NCI-H460 (cell line): Measurements from ENCODE around the gene TSPYL2. TPM values are rescaled to one million over a fixed set of nuclear protein-coding genes. Genes with fewer than 3 reads are reported as not detected.

Source experiments
- DNase-seq: peaks from one replicate; pipeline ENCODE4 v3.0.0-alpha.2; 2016; ENCODE audit warnings: low read depth; ENCODE audit errors: extremely low read depth
- polyA plus RNA-seq: library from polyadenylated mRNA; depleted of rRNA; stranded (reverse); fragments of >200 nt; gene quantifications from 2 replicates; pipeline ENCODE4 v1.2.3, GENCODE V29; 2014; cell fraction: nucleus; rRNA removed
- total RNA-seq: library from RNA; depleted of rRNA; stranded (reverse); fragments of >200 nt; shearing (Covaris generic); gene quantifications from 2 replicates; pipeline ENCODE4 v1.2.3, GENCODE V29; 2014; rRNA removed

Gene TSPYL2
- total RNA-seq, result 9.9 and 10.4 TPM in 2 replicates
- polyA plus RNA-seq, result 31.8 and 32.2 TPM in 2 replicates

DNA sequence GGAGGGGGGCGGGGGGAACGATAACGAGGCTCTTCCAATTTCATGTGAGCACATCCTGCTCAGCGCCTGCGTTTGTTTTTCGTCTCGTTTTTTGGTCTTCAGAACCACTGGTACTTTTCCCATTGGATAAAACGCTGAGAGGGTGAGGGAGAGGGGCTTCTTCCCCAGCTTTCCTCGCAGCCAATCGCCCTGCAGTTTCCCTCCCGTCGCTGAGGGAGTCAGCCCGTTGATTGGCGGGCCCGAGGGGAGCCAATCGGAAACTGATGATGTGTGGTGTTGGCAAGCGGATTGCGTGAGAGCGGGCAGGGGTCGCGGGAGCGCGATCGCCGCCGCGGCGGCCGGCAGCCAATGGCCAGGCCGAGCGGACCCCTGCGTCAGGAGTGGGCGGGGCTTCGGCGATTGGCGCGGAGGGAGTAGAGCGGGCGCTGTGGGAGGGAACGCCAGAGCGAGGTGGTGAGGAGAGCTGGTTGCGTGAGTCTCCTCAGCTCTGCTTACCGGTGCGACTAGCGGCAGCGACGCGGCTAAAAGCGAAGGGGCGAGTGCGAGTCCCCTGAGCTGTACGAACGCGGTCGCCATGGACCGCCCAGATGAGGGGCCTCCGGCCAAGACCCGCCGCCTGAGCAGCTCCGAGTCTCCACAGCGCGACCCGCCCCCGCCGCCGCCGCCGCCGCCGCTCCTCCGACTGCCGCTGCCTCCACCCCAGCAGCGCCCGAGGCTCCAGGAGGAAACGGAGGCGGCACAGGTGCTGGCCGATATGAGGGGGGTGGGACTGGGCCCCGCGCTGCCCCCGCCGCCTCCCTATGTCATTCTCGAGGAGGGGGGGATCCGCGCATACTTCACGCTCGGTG lies at the start of gene TSPYL2:
Gene TSPYL2, plus strand, starts transcription at position 443 of the 848 bp plus-strand sequence. Its CDS starts 132 bp downstream, at position 575.
- peak; percentile 95 for DNase-seq

DNA sequence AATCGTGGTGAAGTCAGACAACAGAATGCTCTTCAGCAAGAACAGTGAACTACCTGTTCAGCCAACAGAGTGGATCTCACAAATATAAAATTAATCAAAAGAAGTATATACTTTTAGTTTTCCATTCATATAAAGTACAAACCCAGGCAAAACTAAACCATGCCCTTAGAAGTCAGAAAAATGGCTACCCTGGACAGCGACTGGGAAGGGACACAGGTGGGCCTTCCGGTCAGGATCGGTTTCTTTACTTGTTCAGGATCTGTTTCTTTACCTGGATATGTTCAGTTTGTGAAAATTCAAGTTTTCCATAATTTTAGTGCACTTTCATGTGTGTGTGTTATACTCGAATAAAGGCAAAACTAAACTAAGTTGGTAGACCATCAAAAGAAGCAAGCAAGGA lies 46.0 kb upstream of the TSPYL2 start:
- DNase-seq, result no peak

DNA sequence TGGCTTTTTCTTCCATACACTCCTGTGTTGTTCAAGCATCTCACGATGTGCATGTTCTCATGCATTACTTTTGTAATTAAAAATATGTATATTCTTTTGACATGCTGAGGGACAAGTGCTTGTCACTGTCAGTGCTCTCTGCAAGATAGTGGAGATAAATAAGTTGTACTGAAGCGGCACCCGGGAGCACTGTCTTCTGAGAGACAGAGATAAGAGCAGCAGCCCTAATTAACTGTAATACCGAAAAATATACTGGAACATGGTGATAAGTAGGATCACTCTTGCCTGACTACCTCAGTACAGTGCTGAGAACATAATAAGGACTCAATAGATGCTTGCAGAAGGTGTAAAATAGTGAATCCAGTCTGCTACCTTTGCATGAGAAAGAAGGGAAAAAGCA lies 42.9 kb upstream of the TSPYL2 start:
- no peak for DNase-seq

DNA sequence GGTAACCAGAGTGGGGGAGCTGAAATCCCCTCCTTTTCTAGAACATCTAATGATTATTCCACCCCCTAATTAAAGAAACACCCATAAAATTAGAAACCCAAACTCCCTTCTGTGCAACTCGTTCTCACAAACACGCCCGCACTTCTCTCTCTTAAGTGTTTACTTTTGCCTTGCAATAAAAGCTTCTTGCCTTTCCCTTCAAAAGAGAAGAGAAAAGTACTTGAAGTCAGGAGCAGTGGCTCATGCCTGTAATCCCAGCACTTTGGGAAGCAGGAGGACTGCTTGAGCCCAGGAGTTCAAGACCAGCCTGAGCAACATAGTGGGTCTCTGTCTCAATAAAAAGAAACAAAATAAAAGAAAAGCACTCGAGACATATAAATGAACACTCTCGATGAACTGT lies 37.2 kb upstream of the TSPYL2 start:
- no peak for DNase-seq

DNA sequence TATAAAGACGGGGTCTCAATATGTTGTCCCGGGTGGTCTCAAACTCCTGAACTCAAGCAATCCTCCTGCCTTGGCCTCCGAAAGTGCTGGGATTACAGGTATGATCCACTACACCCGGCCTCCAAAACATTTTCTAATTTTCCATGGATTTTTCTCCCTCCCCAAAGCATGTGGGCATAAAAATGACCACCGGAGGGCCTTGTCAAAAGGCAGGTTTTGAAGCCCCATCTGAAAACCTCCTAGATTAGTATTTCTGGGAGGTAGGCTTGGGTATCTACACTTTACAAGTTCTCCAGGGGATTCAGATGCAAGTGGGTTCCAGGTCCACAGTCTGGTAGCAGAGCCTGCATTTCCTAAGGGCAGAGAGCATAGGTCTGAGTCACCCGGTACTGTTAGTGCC lies 34.9 kb upstream of the TSPYL2 start:
- no peak for DNase-seq

DNA sequence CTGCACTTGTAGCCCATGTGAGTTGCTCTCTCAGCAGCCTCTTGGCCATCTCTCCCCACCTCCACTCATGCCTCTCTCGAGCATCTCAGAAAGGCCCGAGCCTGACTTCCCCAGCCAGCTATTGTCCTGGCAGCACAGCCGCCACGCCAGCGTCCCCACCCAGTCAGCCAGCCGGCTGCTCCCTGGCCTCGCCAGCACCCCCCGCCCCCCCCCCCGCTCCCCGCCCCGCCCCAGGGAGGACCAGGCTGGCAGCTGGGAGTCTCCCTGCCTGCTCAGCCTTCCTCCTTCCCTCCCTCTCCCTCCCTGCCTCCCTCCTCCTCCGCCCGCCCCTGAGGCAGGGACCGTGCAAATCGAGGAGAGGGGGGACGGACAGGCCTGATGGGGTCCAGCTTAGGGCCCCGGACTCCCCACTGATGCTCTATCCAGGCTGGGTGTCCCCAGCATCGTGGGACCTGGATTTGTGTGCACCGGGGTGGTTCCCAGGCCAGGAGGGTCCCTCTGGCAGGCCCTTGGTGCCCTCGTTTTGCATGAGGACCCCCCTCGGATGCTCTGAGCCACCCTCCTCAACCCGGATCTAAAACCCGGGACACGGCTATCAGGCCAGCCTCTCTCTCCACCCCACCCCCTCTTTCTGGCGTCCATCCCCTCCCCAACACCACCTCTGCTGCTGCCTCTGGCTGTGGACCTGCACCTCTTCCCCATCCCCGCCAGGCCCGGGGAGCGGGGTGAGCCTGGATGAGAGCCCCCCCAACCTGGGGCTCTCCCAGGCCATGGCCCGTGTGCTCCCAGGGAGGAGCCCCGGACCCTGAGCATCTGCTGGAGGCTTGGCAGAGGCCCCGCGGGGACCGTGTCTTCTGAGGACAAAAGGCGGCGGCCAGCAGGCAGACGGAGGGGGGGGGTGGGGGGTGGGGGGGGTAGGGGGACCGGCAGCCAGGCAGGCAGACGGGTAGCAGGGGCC lies 33.7 kb upstream of the TSPYL2 start, which contains the start of gene GPR173:
Gene GPR173, plus strand, starts transcription at position 621 of the 958 bp plus-strand sequence. CDS start 27,833 bp downstream, outside the sequence.
- no peak for DNase-seq

DNA sequence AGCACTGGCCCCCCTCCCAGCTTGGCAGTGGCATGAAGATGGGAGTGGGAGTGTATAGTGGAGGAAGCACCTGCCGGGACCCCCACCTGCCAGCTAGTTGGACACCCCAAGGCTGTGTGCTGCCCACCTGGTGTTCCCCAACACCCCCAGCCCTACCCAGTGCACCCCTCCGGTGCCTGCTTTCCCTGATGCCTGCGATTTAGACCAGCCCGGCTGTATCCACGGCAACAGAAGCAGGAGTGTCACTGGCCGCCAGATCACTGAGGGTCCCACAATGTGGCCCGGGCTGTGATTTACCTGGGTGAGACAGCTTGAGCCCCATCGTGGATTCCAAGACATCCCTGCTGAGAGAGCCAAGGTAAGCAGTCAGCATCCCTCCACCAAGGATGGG lies 33.0 kb upstream of the TSPYL2 start:
- no peak for DNase-seq

DNA sequence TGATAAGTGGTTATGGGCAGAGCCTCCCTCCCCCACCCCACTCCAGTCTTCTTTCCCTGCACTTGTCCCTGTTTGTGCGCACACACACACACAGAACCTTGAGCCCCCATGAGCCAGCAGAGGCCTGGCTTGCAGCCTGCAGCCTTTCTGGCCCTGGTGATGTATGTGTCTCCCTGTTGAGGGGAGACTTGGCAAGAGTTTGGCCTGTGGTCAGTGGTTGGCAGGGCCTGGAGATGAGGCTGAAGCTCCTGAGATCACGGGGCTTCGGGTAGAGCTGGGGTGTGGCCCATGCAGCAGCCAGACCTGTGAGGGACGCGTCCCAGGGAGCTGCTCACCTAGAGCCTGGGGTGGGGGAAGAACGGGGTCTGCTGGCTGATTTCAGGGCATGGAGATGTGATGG lies 31.3 kb upstream of the TSPYL2 start:
- no peak for DNase-seq

DNA sequence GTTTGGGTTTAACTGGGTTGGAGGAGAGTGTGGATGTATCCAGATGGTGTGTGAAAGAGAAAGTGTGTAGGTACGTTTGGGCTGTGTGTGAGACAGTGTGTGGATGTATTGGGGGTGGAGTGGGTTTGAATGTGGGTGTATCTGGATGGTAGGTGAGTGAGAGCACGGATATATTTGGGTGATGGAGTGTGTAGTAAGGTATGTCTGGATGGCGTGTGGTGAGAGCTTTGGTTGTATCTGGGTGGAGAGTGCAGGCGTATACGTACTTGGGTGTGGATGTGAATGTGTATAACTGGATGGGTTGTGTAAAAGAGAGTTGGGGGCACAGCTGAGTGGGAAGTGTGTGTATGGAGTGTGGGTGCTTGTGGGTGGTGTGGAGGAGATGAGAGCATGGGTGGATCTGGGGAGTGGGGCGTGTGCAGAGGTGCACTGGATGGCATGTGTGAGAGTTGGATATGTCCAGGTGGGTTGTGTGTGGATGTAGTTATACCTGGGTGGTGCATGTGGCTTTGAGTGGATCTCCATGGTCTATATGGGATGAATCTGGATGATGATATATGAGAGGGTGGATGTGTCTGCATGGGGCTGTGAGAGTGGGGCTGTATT lies 26.8 kb upstream of the TSPYL2 start:
- no peak for DNase-seq

DNA sequence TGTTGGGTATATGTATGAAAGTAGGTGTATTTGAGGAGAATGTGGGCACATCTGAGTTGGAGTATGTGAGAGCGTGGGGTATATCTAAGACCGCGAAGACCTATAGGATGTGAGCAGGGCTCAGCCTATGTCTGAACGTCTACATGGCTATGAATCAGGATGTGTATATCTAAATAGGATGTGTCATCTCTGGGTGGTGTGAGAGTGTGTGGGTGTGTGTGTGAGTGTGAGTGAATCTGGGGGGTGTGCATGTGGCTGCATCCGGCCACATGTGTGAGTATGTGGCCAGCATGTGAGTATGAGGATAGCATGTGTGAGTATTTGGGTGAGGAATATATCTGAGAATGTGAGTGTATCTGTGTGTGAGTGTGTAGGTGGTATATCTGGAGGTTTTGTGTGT lies 25.9 kb upstream of the TSPYL2 start:
- no peak for DNase-seq

DNA sequence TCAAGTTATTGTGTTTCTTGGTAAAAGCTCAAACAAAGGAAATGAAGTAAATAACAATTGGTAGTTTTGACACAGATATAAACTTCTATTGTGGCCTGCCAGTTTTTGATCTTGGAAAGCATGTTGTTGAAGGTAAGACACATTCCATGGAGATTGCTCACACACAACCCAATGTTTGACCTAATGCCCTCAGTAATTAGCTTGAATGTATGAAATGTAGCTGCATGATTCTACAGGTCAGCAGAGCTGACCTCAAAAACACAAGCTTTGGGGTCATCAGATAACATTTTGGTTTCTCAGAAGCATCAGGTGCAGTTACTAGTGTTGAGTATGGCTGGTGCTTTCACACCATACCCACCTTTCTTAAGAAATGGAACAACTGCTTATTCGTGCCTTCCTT lies 17.1 kb upstream of the TSPYL2 start:
- no peak for DNase-seq

DNA sequence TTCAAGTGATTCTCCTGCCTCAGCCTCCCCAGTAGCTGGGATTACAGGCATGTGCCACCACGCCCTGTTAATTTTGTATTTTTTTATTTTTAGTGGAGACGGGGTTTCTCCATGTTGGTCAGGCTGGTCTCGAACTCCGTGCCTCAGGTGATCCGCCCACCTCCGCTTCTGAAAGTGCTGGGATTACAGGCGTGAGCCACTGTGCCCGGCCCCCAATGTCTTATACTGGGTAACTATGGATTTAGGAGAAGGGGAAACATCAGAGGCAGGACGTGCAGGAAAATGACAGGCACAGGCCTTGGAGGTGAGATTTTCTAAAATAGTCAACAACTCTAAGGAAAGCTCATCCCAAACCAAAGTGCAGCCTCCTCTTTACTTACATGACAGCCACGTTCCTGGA lies 11.1 kb upstream of the TSPYL2 start:
- no peak for DNase-seq

DNA sequence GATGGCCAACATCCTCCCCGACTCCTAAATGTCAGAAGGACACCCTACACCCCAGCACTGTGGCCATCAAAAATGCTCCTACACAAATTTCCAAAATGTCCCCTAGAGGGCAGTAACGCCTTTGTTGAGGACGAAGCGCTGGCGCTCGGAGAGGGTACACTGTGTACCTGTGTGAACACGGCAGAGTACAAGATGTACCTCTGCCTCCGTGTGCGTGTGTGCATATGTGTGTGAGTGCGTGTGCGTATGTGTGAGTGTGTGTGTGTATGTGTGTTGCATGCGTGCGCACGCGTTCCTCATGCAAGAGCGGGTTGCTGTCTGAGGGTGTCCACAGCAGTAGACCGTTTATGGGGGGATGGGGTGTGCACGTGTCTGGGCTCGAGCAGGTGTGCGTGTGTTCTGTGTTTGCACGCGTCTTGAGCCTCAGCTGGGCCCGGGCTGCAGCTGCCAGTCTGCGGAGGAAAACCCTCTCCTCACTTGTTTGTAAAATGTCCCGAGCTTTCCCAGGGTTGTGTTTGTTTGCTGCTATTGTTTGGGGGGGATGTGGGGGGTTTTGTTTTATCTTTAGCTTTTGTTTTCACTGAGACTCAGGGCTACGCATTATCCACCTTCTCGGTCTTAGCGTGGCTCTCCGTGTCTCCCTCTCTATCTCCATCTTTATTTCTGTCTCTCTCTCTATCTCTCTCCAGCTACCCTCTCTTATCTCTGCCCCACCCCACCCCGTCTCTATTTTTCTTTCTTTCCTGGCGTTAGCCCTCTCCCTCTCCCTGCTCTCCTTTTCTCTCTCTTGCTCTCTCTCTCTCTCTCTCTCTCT lies 10.4 kb upstream of the TSPYL2 start:
- DNase-seq, result peak; percentile 76

DNA sequence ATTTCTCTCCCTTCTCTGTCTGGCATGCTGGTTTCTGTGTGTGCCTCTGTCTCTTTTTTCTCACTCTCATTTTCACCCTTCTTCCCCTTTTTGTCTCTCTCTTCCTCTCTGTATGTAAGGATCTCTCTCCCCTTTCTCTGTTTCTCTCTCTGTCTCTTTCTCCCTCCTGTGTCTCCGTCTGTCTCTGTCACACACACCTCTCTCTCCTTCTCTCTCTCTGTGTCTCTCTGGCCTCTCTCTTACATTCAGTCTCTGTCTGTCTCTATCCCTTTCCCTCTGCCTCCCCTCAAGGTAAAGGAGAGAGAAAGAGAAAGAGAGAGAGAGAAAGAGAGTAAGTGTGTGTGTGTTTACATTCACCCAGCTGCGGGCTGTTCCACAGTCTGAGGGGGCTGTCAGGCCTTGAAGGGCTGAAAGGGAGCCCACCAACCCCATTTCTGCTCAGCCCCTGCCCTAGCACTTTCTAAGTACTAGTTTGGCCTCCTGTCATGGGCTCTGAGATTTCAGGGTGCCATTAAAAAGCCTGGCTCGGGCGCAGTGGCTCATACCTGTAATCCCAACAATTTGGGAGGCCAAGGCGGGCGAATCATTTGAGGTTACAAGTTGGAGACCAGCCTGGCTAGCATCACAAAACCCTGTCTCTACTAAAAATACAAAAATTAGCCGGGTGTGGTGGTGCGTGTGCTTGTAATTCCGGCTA lies 9.6 kb upstream of the TSPYL2 start:
- no peak for DNase-seq

DNA sequence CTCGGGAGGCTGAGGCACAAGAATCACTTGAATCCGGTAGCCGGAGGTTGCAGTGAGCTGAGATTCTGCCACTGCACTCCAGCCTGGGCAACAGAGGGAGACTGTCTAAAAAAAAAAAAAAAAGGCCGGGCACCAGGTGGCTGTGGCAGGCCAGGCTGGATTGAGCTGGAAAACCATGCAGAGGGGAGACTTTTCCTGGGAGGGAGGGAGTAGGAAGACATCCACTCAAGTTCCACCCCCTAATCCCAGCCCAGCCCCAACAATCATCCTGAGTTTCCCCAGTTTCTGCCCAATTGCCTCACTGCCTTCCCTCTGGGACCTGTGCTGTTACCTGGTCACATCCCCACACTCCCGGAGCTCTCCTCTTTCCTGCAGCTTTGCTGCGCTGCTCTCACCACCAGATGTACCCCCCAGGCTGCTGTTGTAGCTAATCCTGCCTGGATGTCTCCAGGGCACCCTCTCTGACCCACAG lies 9.0 kb upstream of the TSPYL2 start:
- DNase-seq, result no peak

DNA sequence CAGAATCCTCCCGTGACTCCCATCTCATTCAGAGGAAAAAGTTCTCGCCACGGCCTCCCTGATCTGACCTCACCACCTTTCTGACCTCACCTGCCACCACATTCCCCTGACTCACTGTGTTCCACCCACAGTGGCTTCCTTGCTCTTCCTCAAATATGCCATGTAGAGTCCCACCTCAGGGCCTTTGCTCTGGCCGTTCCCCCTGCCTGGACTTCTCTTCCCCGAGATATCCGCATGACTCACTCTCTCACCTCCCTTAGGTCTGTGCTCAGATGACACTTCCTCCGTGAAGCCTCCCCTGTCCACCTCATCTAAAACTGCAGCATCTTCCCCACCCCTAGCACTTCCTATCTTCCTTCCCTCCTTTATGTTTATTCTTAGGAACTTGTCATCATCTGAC lies 7.2 kb upstream of the TSPYL2 start:
- DNase-seq, result no peak

DNA sequence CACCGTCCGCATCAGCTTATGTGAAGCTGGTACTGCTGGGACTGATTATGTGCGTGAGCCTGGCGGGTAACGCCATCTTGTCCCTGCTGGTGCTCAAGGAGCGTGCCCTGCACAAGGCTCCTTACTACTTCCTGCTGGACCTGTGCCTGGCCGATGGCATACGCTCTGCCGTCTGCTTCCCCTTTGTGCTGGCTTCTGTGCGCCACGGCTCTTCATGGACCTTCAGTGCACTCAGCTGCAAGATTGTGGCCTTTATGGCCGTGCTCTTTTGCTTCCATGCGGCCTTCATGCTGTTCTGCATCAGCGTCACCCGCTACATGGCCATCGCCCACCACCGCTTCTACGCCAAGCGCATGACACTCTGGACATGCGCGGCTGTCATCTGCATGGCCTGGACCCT lies 5.5 kb upstream of the TSPYL2 start:
- DNase-seq, result no peak

DNA sequence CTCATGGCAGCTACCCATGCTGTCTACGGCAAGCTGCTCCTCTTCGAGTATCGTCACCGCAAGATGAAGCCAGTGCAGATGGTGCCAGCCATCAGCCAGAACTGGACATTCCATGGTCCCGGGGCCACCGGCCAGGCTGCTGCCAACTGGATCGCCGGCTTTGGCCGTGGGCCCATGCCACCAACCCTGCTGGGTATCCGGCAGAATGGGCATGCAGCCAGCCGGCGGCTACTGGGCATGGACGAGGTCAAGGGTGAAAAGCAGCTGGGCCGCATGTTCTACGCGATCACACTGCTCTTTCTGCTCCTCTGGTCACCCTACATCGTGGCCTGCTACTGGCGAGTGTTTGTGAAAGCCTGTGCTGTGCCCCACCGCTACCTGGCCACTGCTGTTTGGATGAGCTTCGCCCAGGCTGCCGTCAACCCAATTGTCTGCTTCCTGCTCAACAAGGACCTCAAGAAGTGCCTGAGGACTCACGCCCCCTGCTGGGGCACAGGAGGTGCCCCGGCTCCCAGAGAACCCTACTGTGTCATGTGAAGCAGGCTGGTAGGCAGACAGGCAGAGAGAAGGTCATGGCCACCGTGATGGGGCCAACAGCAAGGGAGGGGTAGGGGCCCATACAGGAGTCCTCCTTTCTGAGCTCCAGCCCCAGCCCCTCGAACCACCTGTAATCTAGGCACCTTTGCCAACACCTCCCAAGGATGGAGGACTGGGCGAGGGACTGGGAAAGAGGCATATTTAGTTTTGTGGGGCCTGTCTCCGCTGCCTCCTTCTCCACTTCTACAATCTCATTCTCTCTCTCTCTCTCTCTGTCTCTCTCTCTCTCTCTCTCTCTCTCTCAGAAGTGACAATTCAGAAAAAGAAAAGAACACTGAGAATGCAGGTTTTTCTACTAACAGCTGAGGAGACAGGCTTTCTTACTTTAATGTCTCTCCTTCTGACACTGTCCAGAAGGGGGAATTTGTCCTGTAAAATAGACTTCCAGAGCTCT lies 4.7 kb upstream of the TSPYL2 start:
- DNase-seq, result no peak
